Dermis blood vessel endothelial cell (primary cell): ENCODE data around the gene CDK11B. TPM values are rescaled to one million over a fixed set of nuclear protein-coding genes. Genes with fewer than 3 reads are reported as not detected.
"Not testable (repeated sequence)": the region's sequence is repeated elsewhere in the genome, so short reads cannot be mapped to it uniquely, and the experiment has no call there.

Source experiments
- DNase-seq: peaks from one replicate; pipeline ENCODE4 v3.0.0; 2010
- total RNA-seq: library from RNA; depleted of rRNA; stranded (reverse); fragments of >200 nt; gene quantifications from 2 replicates; pipeline ENCODE4 v1.2.3, GENCODE V29; 2014

CDK11B gene
- total RNA-seq, 1 donor from 2014 or later, result 12.3 TPM

DNA sequence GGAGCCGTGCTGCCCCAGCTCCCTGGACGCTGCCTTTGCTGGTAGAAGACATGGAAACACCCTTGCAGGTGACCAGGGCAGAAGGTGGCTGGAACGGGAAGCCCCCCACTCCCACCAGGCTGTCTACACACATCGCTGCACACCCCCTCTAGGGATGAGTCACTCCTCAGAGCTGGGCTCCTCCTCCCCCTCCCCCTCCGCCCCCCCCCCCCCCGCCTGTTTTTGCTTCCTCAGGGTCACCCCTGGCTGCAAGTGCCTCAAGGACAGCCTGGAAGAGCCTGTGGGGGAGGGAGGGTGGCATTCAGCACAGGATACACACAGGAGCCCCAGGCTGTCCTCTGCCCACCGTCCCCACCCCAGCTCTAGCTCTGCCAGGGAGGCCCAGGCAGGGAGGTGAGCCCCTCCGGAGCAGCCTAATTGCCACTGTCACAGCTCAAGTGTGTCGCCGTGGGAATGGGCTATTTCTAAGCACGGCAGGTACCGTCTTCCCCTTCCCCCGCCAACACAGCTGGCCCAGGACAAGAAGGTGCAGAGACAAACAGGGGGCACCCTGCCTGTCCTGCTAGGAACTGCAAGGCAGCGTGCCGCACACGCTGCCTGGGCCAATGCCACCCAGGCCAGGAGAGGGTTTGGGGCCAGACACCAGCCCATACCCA is 61.4 kb downstream of the CDK11B start:
- peak; percentile 47 for DNase-seq

DNA sequence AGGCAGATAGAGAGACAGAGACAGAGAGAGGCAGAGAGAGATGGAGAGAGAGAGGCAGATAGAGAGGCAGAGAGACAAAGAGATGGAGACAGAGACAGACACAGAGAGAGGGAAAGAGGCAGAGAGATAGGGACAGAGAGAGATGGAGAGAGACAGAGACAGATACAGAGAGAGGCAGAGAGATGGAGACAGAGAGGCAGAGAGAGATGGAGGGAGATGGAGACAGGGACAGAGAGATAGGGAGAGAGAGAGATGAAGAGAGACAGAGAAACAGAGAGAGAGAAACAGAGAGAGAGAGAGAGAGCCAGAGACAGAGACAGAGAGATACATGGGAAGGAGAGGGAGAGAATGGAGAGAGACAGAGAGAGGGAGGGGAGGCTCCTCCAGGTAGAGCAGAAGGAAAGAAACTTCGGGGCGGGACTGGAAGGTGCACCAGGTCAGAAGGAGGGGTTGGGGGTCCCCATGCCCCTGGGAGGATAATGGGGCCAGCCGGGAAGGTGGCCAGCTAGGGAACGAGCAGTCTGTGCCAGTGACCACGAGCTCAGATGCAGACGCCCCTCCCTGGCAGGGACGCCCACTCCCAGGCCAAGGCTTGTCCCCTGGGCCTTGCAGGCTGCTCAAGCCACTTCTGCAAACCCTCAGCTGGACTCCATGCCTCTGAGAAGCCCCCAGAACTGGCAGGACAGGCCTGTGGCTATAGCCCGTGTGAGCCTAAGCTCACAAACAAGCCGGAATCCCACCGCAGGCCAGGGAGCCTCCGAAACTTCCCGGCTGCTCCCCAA is 62.1 kb downstream of the CDK11B start:
- no peak for DNase-seq

DNA sequence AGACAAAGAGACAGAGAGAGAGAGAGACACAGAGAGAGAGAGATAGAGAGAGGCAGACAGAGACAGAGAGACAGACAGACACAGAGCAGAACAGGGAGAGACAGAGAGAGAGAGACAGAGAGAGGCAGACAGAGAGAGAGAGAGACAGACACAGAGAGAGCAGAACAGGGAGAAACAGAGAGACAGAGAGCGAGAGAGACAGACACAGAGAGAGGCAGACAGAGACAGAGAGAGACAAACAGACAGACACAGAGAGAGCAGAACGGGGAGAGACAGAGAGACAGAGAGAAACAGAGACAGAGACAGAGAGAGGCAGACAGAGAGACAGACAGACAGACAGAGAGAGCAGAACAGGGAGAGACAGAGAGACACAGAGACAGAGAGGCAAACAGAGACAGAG is 63.5 kb downstream of the CDK11B start:
- DNase-seq, result not testable (repeated sequence)

DNA sequence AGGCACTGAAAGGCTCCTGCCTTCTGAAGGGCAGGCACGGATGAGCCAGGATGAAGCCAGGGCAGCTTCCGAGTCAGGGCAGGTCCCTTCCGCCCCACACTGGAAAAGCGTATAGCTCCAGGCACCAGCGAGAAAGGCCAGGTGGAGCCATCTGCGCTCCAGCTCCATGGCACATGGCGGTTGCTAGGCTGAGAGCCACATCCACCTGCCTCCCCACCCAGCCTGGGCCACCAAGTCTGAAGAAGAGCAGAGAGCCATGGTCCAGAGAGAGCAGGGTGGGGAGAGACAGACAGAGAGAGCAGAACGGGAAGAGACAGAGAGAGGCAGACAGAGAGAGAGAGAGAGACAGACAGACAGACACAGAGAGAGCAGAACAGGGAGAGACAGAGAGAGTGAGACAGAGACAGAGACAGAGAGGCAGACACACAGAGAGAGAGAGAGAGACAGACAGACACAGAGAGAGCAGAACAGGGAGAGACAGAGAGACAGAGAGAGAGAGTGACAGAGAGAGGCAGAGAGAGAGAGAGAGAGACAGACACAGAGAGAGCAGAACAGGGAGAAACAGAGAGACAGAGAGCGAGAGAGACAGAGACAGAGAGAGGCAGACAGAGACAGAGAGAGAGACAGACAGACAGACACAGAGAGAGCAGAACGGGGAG is 64.1 kb downstream of the CDK11B start:
- DNase-seq, result no peak

DNA sequence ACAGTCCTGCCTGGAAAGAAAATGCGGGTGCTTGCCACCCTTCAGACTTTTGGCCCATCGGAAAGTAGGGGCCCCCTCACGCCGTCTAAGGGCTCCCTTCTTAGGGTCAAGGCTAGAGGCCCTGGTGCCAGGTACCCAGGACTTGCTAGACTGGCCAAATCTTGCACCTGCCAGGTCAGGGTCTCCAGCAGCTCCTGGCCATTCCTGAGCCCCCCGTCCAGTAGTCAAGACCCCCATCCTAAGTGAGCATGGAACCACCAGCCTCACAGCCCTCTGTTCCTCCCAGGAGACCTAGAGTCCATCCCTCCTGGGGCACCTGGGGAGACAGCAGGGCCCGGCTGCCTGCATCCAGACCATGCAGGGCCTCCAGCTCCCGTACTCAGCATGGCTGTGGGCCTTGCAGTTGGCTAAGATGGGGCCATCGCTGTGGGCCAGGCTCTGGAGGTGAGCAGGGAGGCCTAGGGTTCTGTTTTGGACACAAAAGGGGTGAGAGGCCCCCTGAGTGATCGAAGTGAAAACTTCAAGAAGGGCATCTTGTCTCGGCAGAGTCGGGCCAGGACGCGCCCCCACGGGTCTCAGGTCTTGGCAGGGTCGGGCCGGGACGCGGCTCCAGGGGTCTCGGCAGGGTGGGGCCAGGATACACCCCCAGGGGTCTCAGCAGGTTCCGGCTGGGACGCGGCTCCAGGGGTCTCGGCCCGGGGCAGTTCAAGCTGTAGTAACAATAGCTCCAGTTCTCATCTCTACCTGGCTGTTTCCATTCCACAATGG is 64.8 kb downstream of the CDK11B start:
- no peak for DNase-seq

DNA sequence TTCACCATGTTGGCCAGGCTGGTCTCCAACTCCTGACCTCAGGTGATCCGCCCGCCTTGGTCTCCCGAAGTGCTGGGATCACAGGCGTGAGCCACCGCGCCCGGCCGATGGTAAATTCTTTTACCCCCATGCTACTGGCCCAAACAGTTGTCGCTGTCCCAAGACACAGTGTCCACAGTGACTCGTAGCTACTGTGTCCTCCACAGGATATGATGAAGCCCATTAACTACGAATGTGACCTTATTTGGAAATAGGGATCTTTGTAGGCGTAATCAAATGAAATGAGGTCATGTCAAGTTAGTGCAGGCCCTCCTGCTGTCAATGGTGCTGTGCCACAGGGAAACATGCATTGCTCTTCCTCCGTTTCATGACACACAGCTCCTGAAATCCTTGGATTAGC is 67.4 kb downstream of the CDK11B start:
- peak; percentile 23 for DNase-seq

Other genes with a start within 250 kb of the CDK11B start
- gene ANKRD65, start 237.7 kb downstream of the CDK11B start, total RNA-seq, result 0.28 and 0.51 TPM in 2 replicates
- gene VWA1, start 223.3 kb downstream of the CDK11B start, total RNA-seq, result 12.7 and 45.3 TPM in 2 replicates
- 0.17 and 1.5 TPM in 2 replicates for gene ATAD3C, start 209.3 kb downstream of the CDK11B start, total RNA-seq
- 15.0 and 21.7 TPM in 2 replicates for gene ATAD3B, start 187.2 kb downstream of the CDK11B start, total RNA-seq
- gene ATAD3A, start 146.8 kb downstream of the CDK11B start, total RNA-seq, result 29.3 and 59.4 TPM in 2 replicates
- 1.7 and 2.6 TPM in 2 replicates for gene TMEM240, start 118.4 kb downstream of the CDK11B start, total RNA-seq
- 87.1 and 128 TPM in 2 replicates for gene SSU72, start 84.1 kb downstream of the CDK11B start, total RNA-seq
- gene FNDC10, start 58.9 kb downstream of the CDK11B start, total RNA-seq, result 0.68 and 1.4 TPM in 2 replicates
- 49.2 and 71.0 TPM in 2 replicates for gene MIB2, start 43.5 kb downstream of the CDK11B start, total RNA-seq
- gene MMP23B, start 26.8 kb downstream of the CDK11B start, total RNA-seq, result 0.42 TPM in 1 of 2 replicates, not detected in the other
- gene SLC35E2B, start 33.8 kb upstream of the CDK11B start, total RNA-seq, result 25.2 and 32.8 TPM in 2 replicates
- gene CDK11A, start 65.4 kb upstream of the CDK11B start, total RNA-seq, result 8.5 and 11.7 TPM in 2 replicates
- gene NADK, start 119.5 kb upstream of the CDK11B start, total RNA-seq, result 44.6 and 52.1 TPM in 2 replicates
- gene GNB1, start 232.1 kb upstream of the CDK11B start, total RNA-seq, result 87.8 and 181 TPM in 2 replicates